Astrocyte (in vitro differentiated cells and primary cell): ENCODE results near the gene TNFAIP2.

Source experiments
- CTCF ChIP-seq: IDR thresholded peaks from 2 replicates; pipeline ENCODE4 v1.5.1; 2011; ENCODE audit warnings: low read depth, mild to moderate bottlenecking, inconsistent platforms, low read length, moderate library complexity; ENCODE audit not compliant: insufficient read depth
- EZH2 ChIP-seq: IDR thresholded peaks from 2 replicates; pipeline ENCODE4 v1.6.1; 2012; ENCODE audit warnings: mild to moderate bottlenecking, low read length, inconsistent platforms; ENCODE audit not compliant: insufficient read depth

GRCh38 chr14:103156651-103157378 is 33.6 kb downstream of the TNFAIP2 start:
- TF ChIP-seq CTCF: no peak
- TF ChIP-seq EZH2: no peak
